ENCODE data around the gene OTC.

The OTC gene

GRCh38 chrX:38374431-38374830 lies 22.0 kb downstream of the OTC start:
- DNase-seq (ENCODE audit: low read depth): no peak
- no peak for TF ChIP-seq CTCF (IDR thresholded peaks at IDR 0.05; ENCODE audit: control insufficient read depth, extremely low read depth, insufficient read depth)

GRCh38 chrX:38375891-38376290 lies 23.5 kb downstream of the OTC start:
- no peak overlapping the region for H3K4me3 ChIP-seq (ENCODE audit: low read depth, low read length)
- DNase-seq (ENCODE audit: low read depth): no peak
- TF ChIP-seq CTCF (IDR thresholded peaks at IDR 0.05; ENCODE audit: control insufficient read depth, extremely low read depth, insufficient read depth): peak; percentile 54

More at GRCh38 chrX:38374431-38374830, 22.0 kb downstream of the OTC start:
- H3K4me3 ChIP-seq (ENCODE audit: low read depth, low read length): no peak overlapping the region

GRCh38 chrX:38376747-38377146 lies 24.3 kb downstream of the OTC start:
- TF ChIP-seq CTCF (IDR thresholded peaks at IDR 0.05; ENCODE audit: control insufficient read depth, extremely low read depth, insufficient read depth): no peak
- DNase-seq (ENCODE audit: low read depth): no peak
- H3K4me3 ChIP-seq (ENCODE audit: low read depth, low read length): no peak overlapping the region

GRCh38 chrX:38379088-38379487 lies 26.7 kb downstream of the OTC start:
- H3K4me3 ChIP-seq (ENCODE audit: low read depth, low read length): no peak overlapping the region
- no peak for TF ChIP-seq CTCF (IDR thresholded peaks at IDR 0.05; ENCODE audit: control insufficient read depth, extremely low read depth, insufficient read depth)
- DNase-seq (ENCODE audit: low read depth): no peak

- TF ChIP-seq CTCF (IDR thresholded peaks at IDR 0.05; ENCODE audit: control insufficient read depth, extremely low read depth, insufficient read depth): no peak
- no peak for DNase-seq (ENCODE audit: low read depth)
- no peak overlapping the region for H3K4me3 ChIP-seq (ENCODE audit: low read depth, low read length)
These were observed 30.3 kb downstream of the OTC start for GRCh38 chrX:38382663-38383062.

GRCh38 chrX:38400389-38400910 lies 48.0 kb downstream of the OTC start:
- no peak for DNase-seq (ENCODE audit: low read depth)
- TF ChIP-seq CTCF (IDR thresholded peaks at IDR 0.05; ENCODE audit: control insufficient read depth, extremely low read depth, insufficient read depth): no peak
- no peak overlapping the region for H3K4me3 ChIP-seq (ENCODE audit: low read depth, low read length)

- no peak for TF ChIP-seq CTCF (IDR thresholded peaks at IDR 0.05; ENCODE audit: control insufficient read depth, extremely low read depth, insufficient read depth)
- DNase-seq (ENCODE audit: low read depth): no peak
- H3K4me3 ChIP-seq (ENCODE audit: low read depth, low read length): no peak overlapping the region
These were observed 49.7 kb downstream of the OTC start for GRCh38 chrX:38402118-38402517.

Data from LNCaP clone FGC (cell line).